ENCODE data around the gene GALNTL6. TPM values are rescaled to one million over a fixed set of nuclear protein-coding genes. Genes with fewer than 3 reads are reported as not detected.

The GALNTL6 gene
- not detected in 2 replicates for total RNA-seq

GRCh38 chr4:171812665-171813525, at the start of gene GALNTL6:
TSS of gene GALNTL6 (plus strand) at chr4:171813404.

All from smooth muscle cell of the umbilical artery (primary cell).